Transverse colon (tissue), 4 donors: ENCODE measurements around the gene IQCM. TPM values are rescaled to one million over a fixed set of nuclear protein-coding genes. Genes with fewer than 3 reads are reported as not detected.

ENCODE experiments used
- DNase-seq: peaks from one replicate; pipeline ENCODE4 v3.0.0-alpha.2; 2019
- H3K27ac ChIP-seq, 4 donors: fragments of 200-600 bp; sonication (generic); 2 replicates each; pipeline ENCODE4 v1.5.1; 2016 to 2018; ENCODE audit warnings: inconsistent platforms in 4 of 4
- H3K27me3 ChIP-seq: fragments of 200-600 bp; sonication (generic); 2 replicates; pipeline ENCODE4 v1.5.1; 2017; ENCODE audit warnings: inconsistent platforms
- H3K36me3 ChIP-seq, 4 donors: fragments of 200-600 bp; sonication (generic); 2 replicates each; pipeline ENCODE4 v1.5.1; 2017 to 2019; ENCODE audit warnings: inconsistent platforms in 4 of 4
- H3K4me1 ChIP-seq, 4 donors: fragments of 200-600 bp; sonication (generic); 2 replicates each; pipeline ENCODE4 v1.5.1; 2017 to 2020; ENCODE audit warnings: inconsistent platforms in 4 of 4
- H3K4me3 ChIP-seq, 4 donors: fragments of 200-600 bp; sonication (generic); 1 replicate in 1 of 4; 2 replicates in 3 of 4; pipeline versions ENCODE4 v1.5.1 to v1.6.1; 2017 to 2019; ENCODE audit warnings: inconsistent platforms in 4 of 4
- H3K9me3 ChIP-seq, 2 donors: fragments of 200-600 bp; sonication (generic); 2 replicates each; pipeline ENCODE4 v1.5.1; 2017 to 2019; ENCODE audit warnings: inconsistent platforms in 2 of 2
- CTCF ChIP-seq, 5 experiments: fragments of 200-600 bp in 3 of 5; fragments of 450-650 bp in 2 of 5; sonication (generic) in 3 of 5; IDR thresholded peaks; 1 replicate in 2 of 5; 2 replicates in 3 of 5; pipeline ENCODE4 v1.5.1; 2016 to 2017; ENCODE audit warnings: antibody characterized with exemption in 5 of 5, inconsistent platforms in 3 of 5, mild to moderate bottlenecking in 2 of 5, moderate library complexity in 1 of 5
- EP300 ChIP-seq: sonication (generic); formaldehyde crosslinking; IDR thresholded peaks from one replicate; pipeline ENCODE4 v1.6.1; 2017; ENCODE audit warnings: antibody characterized with exemption, low read depth
- POLR2A ChIP-seq: fragments of 450-650 bp; IDR thresholded peaks from one replicate; pipeline ENCODE4 v1.6.1; 2016; ENCODE audit warnings: antibody characterized with exemption, mild to moderate bottlenecking, moderate library complexity
- POLR2AphosphoS5 ChIP-seq, 3 donors: sonication (generic); formaldehyde crosslinking; IDR thresholded peaks; one replicate each; pipeline ENCODE4 v1.6.1; 2016; ENCODE audit warnings: antibody characterized with exemption in 3 of 3
- WGBS, 2 donors: methylation state at CpG; one replicate each; pipeline ENCODE4 v1.1.5; 2018; ENCODE audit warnings: low coverage in 1 of 2; 5-methylcytosine and 5-hydroxymethylcytosine counted together
- in situ Hi-C, 4 donors: fragments of 200-750 bp; cut with MboI; loops; one replicate each; pipeline versions ENCODE4 v1.15.0 to v1.15.1; 2017; ENCODE audit warnings: low sequenced_read_pairs in 3 of 4, low pct_ligation_motif_present in 1 of 4, low pct_unique_long_range_greater_than_20kb in 1 of 4
- intact Hi-C: fragments of 100-400 bp; cut with DNase I; formaldehyde crosslinking; loops from one replicate; pipeline ENCODE4 v1.15.1; 2023; ENCODE audit warnings: low total_unique reads
- total RNA-seq, 4 donors: library from RNA; depleted of rRNA; stranded (reverse); fragments of >200 nt; gene quantifications; one replicate each; pipeline ENCODE4 v1.1.0, GENCODE V29; 2016

IQCM gene
- total RNA-seq, 4 donors from 2014 or later, result 4.0 to 8.6 (median 8.5) TPM

GRCh38 chr4:149605601-149606378 is 209.9 kb downstream of the IQCM start:
- in situ Hi-C loops, result no loop called here
- intact Hi-C loops, result no loop called here
- Histone ChIP-seq H3K27me3 (no peaks in the 10 kb centered on the region), H3K36me3 (no peaks in the 10 kb centered on the region), H3K9me3 (no peaks in the 10 kb centered on the region), H3K4me1 (no peaks in the 10 kb centered on the region), H3K27ac (no peak overlapping the region), H3K4me3 (no peak overlapping the region)
- no peak for DNase-seq
- 95% methylated on average over 1 of the region's 1 CpG; no CpG with 5 or more reads in 1 of the 2 donors for WGBS, 2 donors
- TF ChIP-seq POLR2A (no peak), CTCF (IDR thresholded peaks at IDR 0.05) (no peak), POLR2AphosphoS5 (IDR thresholded peaks at IDR 0.05) (no peak), EP300 (no peak)

- in situ Hi-C loops (no loop called here), intact Hi-C loops (no loop called here)
- H3K4me1 ChIP-seq, result no peaks in the 10 kb centered on the region
- H3K36me3 ChIP-seq, result no peaks in the 10 kb centered on the region
- no peaks in the 10 kb centered on the region for H3K27me3 ChIP-seq
- no peak overlapping the region for H3K4me3 ChIP-seq
- no peak for DNase-seq
- no peak overlapping the region for H3K27ac ChIP-seq
- TF ChIP-seq CTCF (IDR thresholded peaks at IDR 0.05) (no peak), POLR2AphosphoS5 (IDR thresholded peaks at IDR 0.05) (no peak), EP300 (no peak), POLR2A (no peak)
- no peaks in the 10 kb centered on the region for H3K9me3 ChIP-seq
These were observed 210.8 kb downstream of the IQCM start for GRCh38 chr4:149604827-149605226.

GRCh38 chr4:149595500-149595899 is 220.1 kb downstream of the IQCM start:
- Histone ChIP-seq H3K4me1 (no peaks in the 10 kb centered on the region), H3K27ac (no peak overlapping the region), H3K9me3 (no peaks in the 10 kb centered on the region), H3K27me3 (no peaks in the 10 kb centered on the region), H3K36me3 (no peaks in the 10 kb centered on the region), H3K4me3 (no peak overlapping the region)
- WGBS, 2 donors, result 76 to 78% methylated on average over 2 of the region's 2 CpGs
- TF ChIP-seq EP300 (no peak), POLR2A (no peak), CTCF (IDR thresholded peaks at IDR 0.05) (no peak), POLR2AphosphoS5 (IDR thresholded peaks at IDR 0.05) (no peak)
- intact Hi-C loops (no loop called here), in situ Hi-C loops (no loop called here)
- DNase-seq, result no peak

DNA sequence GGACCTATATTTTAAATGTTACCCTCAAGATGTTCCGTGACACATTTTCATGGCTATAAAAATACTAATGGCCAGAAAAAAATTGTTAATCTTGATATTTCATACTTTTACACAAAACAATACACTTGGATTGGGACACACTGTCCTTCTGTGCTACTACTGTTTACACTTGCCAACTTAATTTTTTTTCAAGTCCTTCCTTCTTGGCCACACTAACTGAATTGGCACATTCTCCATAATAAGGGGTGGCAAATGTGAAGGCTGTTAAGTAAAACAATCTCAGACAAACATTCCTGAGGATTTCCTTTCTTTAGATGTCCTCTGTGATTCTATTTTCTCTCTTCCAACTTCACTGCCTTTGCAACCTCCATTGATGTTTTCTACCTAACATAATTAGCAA is 225.8 kb downstream of the IQCM start:
- no peak for DNase-seq
- H3K4me1 ChIP-seq, result no peaks in the 10 kb centered on the region
- H3K27me3 ChIP-seq, result no peaks in the 10 kb centered on the region
- in situ Hi-C loops, result no loop called here
- intact Hi-C loops, result no loop called here
- whole genome bisulfite sequencing, 2 donors, result 93 to 98% methylated on average over 1 of the region's 1 CpG
- no peak overlapping the region for H3K4me3 ChIP-seq
- H3K36me3 ChIP-seq, result no peaks in the 10 kb centered on the region
- H3K27ac ChIP-seq, result no peak overlapping the region
- no peaks in the 10 kb centered on the region for H3K9me3 ChIP-seq
- TF ChIP-seq EP300 (no peak), CTCF (IDR thresholded peaks at IDR 0.05) (no peak), POLR2AphosphoS5 (IDR thresholded peaks at IDR 0.05) (no peak), POLR2A (no peak)
